ENCODE data around the gene IL2RA. TPM values are rescaled to one million over a fixed set of nuclear protein-coding genes. Genes with fewer than 3 reads are reported as not detected.
A peak's percentile ranks its signal among the peaks of the same experiment; 100 is the strongest.

Gene IL2RA
- total RNA-seq, 1 donor from 2014 or later, result 2.9 TPM

DNA sequence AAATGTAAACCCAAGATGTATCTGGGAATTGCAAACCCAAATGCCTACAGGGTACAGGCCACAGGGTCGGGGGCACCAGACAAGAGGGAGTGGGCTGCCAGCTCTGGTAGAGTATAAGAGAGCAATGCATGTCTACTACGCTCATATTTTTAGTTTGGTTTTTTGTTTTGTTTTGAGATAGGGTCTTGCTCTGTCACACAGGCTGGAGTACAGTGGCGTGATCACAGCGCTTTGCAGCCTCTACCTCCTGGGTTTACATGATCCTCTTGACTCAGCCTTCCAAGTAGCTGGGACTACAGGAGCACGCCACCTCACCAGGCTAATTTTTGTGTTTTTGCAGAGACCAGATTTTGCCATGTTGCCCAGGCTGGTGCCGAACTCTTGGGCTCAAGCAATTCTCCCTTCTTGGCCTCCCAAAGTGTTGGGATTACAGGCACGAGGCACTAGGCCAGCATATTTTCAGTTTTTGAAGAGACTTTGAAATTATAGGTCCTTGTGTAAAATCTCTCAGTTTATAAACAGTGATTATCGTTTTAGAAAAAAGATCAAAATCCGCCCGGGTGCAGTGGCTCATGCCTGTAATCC lies 73.7 kb downstream of the IL2RA start:
- no peaks in the 10 kb centered on the region for H3K4me1 ChIP-seq
- peaks cover 16% of the 10 kb centered on the region for H3K9me3 ChIP-seq
- ATAC-seq, result no peak
- no peak overlapping the region for H3K4me3 ChIP-seq
- H3K36me3 ChIP-seq, result no peaks in the 10 kb centered on the region
- no peak overlapping the region for H3K27ac ChIP-seq
- no peaks in the 10 kb centered on the region for H3K27me3 ChIP-seq (ENCODE audit: low read depth)
- DNase-seq, result no peak
- intact Hi-C loops (cut with DNase I), result no loop called here
- TF ChIP-seq, protein P1, sequence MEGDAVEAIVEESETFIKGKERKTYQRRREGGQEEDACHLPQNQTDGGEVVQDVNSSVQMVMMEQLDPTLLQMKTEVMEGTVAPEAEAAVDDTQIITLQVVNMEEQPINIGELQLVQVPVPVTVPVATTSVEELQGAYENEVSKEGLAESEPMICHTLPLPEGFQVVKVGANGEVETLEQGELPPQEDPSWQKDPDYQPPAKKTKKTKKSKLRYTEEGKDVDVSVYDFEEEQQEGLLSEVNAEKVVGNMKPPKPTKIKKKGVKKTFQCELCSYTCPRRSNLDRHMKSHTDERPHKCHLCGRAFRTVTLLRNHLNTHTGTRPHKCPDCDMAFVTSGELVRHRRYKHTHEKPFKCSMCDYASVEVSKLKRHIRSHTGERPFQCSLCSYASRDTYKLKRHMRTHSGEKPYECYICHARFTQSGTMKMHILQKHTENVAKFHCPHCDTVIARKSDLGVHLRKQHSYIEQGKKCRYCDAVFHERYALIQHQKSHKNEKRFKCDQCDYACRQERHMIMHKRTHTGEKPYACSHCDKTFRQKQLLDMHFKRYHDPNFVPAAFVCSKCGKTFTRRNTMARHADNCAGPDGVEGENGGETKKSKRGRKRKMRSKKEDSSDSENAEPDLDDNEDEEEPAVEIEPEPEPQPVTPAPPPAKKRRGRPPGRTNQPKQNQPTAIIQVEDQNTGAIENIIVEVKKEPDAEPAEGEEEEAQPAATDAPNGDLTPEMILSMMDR (IDR thresholded peaks at IDR 0.05), result no peak

DNA sequence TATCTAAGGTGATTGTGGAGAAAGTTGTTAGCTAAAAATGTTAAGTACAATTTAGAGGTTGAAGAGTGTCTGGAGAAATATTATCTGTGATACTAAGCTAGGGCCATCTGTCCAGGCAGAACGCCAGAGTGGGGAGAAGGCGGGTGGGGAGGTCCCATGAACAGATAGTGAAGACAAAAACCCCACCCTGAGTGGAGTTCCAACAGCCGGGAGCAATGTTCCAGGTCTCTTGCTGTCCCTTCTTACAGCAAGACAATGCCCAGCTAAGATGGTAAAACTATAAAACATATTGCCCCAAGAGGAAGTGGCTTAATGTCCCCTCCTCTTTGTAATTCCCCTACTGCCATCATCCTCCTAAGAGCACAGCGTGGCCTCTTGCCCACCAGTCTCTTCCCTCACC lies 74.4 kb downstream of the IL2RA start:
- DNase-seq (no peak), ATAC-seq (peak; percentile 36 to 42)
- H3K27me3 ChIP-seq (ENCODE audit: low read depth), result no peaks in the 10 kb centered on the region
- peaks cover 16% of the 10 kb centered on the region for H3K9me3 ChIP-seq
- TF ChIP-seq, protein P1 (IDR thresholded peaks at IDR 0.05), result no peak
- H3K4me3 ChIP-seq, result no peak overlapping the region
- intact Hi-C loops (cut with DNase I), result no loop called here
- H3K36me3 ChIP-seq, result no peaks in the 10 kb centered on the region
- no peak overlapping the region for H3K27ac ChIP-seq
- no peaks in the 10 kb centered on the region for H3K4me1 ChIP-seq

DNA sequence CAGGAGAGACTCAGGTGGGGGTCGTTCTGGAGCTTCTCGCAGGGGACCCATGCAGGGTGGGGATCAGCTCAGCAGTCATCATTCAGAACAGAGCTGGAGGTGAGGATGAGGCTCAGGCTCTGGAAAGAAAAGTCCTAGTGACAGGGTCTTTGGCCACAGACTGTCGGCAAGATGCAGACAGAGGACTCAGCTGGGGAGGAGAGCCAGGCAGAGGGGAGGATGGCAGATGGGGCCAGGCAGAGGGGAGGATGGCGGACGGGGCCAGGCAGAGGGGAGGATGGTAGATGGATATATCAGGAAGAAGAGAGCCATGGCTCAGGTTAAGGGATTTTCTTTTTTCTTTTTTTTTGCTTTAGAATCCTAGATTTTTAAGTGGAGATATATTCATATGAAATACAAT lies 77.1 kb downstream of the IL2RA start:
- no peak for ATAC-seq
- Histone ChIP-seq H3K27me3 (ENCODE audit: low read depth) (no peaks in the 10 kb centered on the region), H3K27ac (no peak overlapping the region), H3K4me1 (no peaks in the 10 kb centered on the region), H3K9me3 (no peaks in the 10 kb centered on the region), H3K4me3 (no peak overlapping the region), H3K36me3 (no peaks in the 10 kb centered on the region)
- intact Hi-C loops (cut with DNase I), result no loop called here
- TF ChIP-seq, protein P1 (IDR thresholded peaks at IDR 0.05), result no peak
- DNase-seq, result no peak

DNA sequence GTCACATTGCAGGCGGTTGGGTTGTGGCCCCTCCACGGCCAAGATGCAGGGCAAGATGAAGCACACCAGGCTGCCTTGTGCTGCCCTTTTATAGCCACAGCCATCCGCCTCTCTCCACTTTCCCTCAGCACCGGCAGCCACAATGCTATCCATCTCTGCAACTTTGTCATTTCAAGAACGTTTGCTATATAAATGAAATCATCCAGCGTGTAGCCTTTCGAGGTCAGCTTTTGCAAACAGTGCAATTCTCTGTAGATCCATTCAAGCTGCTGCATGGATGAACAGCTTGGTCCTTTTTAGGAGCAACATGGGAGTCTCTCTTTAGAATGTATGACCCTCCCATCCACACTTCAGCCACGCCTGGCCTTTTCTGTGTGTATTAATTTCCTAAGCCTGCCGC lies 78.4 kb downstream of the IL2RA start:
- Histone ChIP-seq H3K36me3 (no peaks in the 10 kb centered on the region), H3K27me3 (ENCODE audit: low read depth) (no peaks in the 10 kb centered on the region), H3K9me3 (no peaks in the 10 kb centered on the region), H3K27ac (peak overlapping the region; percentile 28), H3K4me3 (no peak overlapping the region), H3K4me1 (no peaks in the 10 kb centered on the region)
- TF ChIP-seq, protein P1 (IDR thresholded peaks at IDR 0.05), result no peak
- no peak for DNase-seq
- intact Hi-C loops (cut with DNase I), result no loop called here
- peak; percentile 12 to 58 for ATAC-seq

DNA sequence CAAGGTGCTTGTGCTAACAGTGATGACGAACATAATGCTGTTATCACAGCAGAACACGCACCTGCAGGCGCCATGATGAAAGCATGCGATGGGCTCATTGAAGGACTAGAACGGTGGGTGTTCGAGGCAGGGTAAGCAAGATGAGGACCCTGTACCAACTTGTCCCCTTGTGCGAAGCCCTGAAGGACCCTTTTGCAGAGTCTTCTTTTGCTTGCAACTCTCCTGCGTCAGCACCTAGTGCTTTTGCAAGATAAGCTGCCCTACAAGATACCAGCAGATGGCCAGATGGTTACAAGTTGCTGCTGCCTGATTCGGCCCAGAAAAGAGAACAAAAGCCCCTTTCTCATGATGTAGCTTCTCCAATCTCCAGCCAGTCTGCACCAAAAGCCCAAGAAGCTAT lies 80.6 kb downstream of the IL2RA start:
- intact Hi-C loops (cut with DNase I), result no loop called here

More for the DNA sequence above, 80.6 kb downstream of the IL2RA start:
- H3K27me3 ChIP-seq (ENCODE audit: low read depth), result no peaks in the 10 kb centered on the region
- TF ChIP-seq, protein P1 (IDR thresholded peaks at IDR 0.05), result no peak
- H3K36me3 ChIP-seq, result no peaks in the 10 kb centered on the region
- DNase-seq (no peak), ATAC-seq (no peak)
- no peaks in the 10 kb centered on the region for H3K4me1 ChIP-seq
- no peak overlapping the region for H3K4me3 ChIP-seq
- no peak overlapping the region for H3K27ac ChIP-seq
- no peaks in the 10 kb centered on the region for H3K9me3 ChIP-seq

Data from lower lobe of right lung (tissue), 2 donors.